ENCODE data around the gene PKNOX1.

- TF ChIP-seq CTCF (conservative IDR thresholded peaks at IDR 0.05 in 1 of 2, IDR thresholded peaks at IDR 0.05 in 1 of 2; ENCODE audit: extremely low read depth in 1 of 2, insufficient read depth in 1 of 2, low read depth in 1 of 2, low read length in 2 of 2), result no peak
- no peak for TF ChIP-seq EZH2 (IDR thresholded peaks at IDR 0.05; ENCODE audit: borderline replicate concordance, low read length)
These were observed 47.6 kb downstream of the PKNOX1 start for GRCh38 chr21:43021756-43022600.

Data from mammary epithelial cell (primary cell).